Amniotic epithelial cell (primary cell): Measurements from ENCODE around the gene CRTC1.
"Not testable (repeated sequence)": the region's sequence is repeated elsewhere in the genome, so short reads cannot be mapped to it uniquely, and the experiment has no call there.

ENCODE experiments used
- DNase-seq: peaks from one replicate; pipeline ENCODE4 v3.0.0-alpha.2; 2010; ENCODE audit warnings: low read depth

CRTC1 gene

DNA sequence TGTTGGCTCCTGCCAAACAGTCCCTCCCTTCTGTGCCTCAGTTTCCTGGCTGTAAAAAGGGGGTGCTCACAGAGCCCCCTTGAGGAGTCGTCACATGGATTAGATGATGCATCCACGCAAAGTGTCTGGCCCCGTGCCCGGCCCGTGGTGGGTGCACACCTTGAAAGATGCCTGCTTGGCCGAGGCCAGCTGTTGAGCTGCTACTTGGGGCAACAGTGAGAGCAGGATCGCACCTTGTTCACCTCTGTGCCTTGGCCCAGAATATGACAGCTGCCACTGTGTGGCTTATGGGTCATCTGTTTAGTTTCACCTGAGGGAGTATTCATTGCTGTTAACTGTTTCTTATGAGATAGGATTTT lies 17.7 kb downstream of the CRTC1 start:
- DNase-seq = no peak

DNA sequence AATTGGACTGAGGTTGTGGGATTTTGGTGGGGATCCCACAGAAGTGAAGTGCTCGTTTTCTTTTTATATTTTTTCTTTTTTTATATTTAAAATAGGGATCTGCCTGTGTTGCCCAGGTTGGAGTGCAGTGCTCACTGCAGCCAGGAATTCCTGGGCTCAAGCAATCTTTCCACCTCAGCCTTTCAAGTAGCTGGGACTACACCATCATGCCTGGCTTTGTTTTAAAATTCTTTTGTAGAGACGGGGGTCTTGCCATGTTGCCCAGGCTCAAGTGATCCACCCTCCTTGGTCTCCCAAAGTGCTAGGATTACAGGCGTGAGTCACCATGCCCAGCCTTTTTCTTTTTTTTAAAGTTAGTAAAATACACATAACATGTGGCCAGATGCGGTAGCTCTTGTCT lies 20.6 kb downstream of the CRTC1 start:
- DNase-seq = no peak

DNA sequence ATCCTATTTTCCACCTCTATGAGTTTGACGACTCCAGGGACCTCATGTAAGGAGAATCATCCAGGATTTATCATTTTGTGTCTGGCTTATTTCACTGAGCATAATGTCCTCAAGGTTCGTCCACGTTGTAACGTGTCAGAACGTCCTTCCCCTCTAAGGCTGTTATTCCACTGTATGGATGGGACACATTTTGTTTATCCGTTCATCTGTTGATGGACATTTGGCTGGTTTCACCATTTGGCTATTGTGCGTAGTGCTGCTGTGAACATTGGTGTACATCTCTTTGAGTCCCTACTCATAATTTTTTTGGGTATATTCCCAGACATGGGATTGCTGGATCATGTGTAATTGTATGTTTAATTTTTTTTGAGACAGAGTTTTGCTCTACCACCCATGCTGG lies 21.5 kb downstream of the CRTC1 start:
- DNase-seq = no peak

DNA sequence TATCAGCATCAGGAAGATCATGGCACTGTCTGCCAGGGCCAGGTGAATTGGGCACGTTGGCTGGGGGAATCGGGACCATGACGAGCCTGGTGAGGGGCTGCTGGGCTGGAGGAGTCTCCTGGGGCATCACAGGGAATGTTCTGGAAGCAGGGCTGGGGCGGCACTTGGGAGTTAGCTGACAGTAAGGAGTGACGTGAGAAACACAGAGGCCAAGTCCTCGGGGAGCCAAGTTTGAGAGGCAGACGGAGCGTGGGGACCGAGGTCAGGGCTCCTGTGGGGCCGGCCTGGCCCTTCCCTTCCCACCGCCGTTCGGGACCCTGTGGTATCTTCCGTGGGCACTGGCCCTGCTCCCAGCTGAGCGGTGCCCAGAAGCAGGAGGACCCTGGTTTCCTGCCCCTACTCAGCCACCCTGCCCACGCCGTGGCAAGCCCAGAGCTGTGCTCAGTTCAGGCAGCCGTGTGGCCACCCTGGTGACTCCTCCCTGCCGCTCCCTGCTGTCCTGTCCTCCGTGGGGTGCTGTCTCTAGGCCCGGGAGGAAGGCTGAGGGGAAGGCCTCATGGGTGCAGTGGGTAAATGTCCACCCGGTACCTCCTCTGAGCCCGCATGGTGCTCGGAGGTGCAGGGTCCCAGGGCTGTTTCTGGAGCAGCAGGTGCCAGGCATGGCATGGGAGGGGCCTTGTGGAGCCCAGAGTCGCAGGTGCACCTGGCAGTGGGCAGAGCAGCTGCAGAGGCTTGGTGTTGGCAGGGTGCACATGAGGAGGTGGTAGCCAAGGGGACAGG lies 25.2 kb downstream of the CRTC1 start:
- DNase-seq = no peak

DNA sequence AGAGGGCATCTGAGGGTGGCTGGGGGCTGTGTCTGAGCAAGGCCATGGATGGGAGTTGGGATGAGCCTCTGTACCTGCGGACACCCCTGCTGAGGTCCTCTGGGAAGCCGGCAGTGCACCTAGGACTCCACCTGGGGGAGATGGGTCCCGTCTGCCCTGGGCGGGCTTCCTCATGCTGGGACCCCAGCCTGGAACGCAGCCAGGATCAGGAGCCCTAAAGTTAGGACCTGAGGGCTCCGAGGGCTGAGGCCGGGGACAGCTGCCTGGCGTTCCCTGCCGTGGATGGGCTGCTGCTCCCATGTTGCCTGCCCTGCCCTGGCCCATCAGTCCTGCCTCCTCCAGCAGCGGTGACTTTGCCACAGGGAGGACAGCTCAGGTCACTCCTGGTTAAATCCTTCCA lies 26.1 kb downstream of the CRTC1 start:
- no peak for DNase-seq

DNA sequence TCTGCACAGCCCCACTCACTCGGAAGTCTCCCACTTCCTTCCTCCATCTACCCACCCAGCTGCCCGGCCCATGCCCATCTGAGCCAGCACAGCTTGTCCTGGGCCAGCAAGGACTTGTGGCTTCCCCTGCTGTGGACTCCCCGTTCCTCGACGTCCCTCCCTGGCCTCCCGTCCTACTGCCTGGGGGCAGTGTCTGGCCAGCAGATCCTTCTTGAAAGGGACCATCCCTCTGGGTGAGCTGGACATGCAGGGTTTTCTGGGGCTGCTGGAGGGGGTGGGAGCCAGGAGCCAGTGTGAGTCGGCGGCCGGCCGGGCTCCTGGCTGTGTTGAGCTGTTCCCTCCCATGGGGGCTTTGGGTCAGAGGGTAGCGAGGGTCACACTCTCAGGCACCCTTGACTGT lies 26.7 kb downstream of the CRTC1 start:
- no peak for DNase-seq

DNA sequence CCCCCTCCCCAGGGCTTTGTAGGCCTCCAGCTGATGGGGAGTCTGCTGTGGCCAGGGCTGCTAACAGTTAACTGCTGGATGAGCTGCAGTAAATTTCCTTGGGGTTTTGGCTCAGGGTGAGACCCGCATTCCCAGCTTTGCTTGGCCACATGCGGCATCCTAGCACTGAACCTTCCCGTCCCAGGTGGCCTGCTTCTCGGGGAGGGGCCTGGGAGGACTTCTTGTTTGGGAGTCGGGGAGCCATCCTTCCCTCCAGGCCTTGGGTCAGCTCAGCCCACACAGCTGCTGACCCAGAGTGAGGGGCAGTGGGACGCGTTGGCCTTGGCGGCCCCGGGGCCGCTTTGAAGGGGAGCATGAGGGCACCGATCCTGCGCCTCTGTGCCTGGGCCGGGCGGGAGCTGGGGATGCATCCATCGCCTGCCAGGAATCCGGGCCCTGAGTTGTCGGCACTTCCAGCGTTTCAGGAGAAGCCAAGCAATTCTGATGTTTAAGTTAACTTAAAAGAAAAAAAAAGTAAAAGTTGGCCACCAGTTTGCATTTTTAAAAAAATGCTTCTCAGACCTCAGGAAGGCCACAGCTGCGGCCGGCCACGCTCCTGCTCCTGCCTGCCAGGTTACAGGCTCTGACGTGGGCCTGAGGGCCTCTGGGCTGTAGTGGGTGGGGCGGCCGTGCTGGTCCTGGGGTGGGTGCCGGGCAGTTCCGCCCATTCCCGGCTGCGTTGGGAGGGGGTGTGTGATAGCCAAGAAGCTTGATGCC lies 27.7 kb downstream of the CRTC1 start:
- no peak for DNase-seq

DNA sequence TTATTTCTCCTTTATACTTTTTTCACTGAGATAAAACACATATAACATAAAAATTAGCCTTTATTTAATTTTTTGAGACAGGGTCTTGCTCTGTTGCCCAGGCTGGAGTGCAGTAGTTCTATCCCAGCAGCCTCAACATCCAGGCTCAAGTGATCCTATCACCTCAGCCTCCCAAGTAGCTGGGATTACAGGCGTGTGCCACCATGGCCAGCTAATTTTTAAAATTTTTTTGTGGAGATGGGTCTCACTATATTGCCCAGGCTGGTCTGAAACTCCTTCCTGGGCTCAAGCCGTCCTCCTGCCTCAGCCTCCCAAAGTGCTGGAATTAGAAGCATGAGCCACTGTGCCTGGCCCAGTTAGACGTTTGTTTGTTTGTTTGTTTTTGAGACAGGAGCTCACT lies 28.4 kb downstream of the CRTC1 start:
- no peak for DNase-seq

DNA sequence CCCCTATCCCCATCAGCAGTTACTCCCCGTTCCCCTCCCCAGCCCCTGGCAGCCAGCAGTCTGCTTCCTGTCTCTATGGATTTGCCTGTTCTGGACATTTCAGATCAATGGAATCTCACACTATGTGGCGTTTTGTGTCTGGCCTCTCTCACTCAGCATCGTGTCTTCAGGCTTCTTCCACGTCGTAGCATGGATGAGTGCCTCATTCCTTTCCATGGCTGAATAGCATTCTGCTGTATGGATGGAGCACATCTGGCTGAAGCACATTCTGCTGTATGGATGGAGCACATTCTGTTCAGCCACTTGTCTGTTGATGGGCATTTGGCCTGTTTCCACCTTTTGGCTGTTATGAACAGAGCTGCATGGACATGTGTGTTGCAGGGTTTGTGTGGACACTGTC lies 29.5 kb downstream of the CRTC1 start:
- DNase-seq = no peak

DNA sequence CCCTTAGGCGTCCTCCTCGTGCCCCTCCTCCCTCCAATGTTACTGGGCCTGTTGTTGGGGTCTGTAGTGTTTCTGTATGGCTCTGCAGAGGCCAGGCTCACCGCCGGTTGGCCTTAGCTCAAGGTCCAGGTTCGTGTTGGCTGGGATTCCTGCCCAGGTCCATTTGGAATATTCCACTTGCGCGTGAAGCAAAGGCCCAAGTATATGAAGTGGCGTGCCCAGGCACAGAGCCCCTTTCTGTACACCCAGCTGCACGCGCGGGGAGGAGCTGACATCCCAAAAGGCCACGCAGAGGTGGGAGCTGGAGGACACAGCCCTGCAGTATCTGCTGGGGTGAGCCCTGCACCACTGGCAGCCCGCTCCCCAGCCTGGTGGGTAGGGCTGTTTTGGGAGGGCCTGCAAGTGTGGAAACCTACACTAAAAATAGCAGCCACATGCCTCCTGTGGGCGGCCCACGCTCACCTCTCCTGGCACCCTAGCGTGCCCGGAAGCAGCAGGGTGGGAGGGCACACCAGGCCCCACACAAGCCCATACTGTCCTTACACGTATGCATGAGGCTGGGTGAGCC lies 30.2 kb downstream of the CRTC1 start:
- no peak for DNase-seq

DNA sequence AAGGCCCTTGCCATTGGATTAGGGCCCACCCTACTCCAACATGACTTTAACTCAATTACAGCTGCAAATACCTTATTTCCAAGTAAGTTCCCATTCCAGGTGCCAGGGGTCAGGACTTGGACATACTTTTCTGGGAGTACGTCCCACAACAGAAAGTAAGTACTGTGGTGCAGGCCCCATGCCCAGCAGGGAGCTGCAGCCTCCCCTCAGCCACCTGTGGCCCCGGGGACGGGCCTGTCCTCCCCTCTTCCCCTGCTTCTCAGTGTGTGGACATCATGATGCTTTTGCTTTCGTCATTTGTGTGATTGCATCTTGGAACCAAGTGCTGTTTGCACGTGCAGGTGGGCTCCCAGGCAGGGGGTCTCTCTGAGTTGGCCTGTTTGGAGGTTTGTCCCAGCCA lies 31.9 kb downstream of the CRTC1 start:
- DNase-seq = no peak

DNA sequence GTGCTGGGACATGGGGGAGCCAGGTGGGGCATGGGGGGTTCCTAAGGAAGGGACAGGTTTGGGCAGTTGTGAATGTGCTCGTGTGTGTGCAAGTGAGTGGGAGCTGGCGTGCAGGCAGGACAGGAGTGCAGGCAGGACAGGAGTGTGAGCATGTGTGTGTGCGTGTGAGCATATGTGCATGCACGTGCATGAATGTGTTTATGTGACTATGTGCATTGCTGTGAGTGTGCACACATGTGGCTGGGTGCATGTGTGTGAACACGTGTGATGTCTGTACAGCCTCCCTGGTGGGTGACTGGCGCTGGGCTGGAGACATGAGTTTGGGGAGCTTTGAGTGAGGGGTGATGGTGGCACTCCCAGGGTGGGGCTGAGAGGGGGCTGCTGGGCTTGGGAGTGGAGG lies 33.4 kb downstream of the CRTC1 start:
- no peak for DNase-seq

DNA sequence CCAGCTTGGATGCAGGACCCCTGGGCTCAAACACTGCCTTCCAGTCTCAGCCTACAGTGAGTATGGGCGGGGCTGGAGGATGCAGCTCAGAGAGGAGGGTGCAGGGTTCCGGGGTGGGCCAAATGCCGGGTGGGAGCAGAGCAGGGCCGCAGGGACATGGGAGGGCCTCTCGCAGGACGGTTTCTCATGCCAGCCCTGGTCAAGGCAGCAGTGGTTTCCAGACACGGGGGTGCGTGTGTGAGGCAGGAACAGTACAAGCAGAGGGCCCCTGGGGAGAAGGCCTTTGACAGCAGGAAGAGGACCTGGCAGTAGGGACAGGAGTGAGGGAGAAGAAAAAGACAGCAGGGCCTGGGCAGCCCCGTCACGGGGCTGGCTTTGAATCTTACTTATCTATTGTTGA lies 34.1 kb downstream of the CRTC1 start:
- no peak for DNase-seq

DNA sequence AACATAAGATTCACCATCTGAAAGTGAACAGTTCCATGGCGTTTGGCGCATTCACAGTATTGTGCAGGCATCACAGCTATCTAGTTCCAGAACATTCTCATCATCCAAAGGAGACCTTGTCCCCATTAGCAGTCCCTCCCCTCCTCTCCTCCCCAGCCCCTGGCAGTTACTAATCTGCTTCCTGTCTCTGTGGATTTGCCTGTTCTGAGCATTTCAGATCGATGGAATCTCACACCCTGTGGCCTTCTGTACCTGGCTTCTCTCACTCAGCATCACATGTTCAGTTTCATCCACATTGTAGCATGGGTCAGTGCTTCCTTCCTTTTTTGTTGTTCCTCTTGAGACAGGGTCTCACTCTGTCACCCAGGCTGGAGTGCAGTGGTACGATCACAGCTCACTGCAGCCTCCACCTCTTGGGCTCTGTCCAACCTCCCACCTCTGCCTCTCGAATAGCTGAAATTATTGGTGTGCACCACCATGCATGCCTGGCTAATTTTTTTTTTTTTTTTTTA lies 34.6 kb downstream of the CRTC1 start:
- DNase-seq = no peak

DNA sequence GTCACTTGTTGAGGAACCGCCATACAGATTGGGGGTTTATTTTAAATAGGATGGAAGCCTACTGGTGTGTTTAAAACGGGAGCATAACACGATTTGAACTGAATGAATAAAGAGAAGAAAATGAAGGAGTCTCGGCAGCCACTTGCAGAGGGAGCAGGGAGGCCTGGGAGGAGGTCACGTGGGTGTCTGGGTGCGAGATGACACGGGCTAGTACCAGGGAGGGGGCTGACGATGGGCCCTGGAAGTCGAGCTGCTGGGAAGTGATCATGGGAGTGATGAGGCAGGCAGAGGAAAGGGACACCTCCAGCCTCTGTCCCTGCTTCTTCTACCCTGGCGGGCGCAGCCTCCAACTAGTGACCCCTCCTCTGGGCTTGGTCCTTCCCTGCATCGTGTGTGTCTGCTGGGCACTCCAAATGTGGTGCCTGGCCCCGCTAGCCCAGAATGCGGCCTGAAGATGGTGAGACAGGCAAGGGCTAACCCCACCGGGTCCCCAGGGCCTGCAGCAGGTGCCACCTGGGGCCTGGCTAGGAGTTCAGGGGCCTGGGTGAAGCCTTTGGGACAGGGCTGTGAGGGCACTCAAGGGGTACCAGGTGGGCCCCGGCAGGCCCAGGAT lies 35.5 kb downstream of the CRTC1 start:
- no peak for DNase-seq

DNA sequence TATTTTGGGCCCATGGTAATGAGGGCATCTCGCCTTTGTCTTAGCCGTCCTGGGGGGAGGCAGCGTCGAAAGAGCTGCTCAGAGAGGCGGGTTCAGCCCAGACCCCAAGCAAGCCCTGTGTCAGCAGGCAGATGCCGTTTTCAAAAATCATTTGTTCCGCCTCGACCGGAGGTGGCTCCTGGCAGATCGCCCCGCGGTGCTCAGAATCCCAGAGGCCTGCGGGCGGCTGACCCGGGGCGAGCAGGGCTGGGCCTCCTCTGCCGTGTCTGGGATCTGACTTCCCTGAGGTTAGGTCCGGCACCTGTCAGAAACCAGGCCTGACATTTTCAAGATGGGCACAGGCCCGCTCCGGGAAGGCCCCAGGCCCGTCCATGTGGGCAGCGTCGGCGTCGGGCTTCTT lies 36.1 kb downstream of the CRTC1 start:
- DNase-seq = no peak

DNA sequence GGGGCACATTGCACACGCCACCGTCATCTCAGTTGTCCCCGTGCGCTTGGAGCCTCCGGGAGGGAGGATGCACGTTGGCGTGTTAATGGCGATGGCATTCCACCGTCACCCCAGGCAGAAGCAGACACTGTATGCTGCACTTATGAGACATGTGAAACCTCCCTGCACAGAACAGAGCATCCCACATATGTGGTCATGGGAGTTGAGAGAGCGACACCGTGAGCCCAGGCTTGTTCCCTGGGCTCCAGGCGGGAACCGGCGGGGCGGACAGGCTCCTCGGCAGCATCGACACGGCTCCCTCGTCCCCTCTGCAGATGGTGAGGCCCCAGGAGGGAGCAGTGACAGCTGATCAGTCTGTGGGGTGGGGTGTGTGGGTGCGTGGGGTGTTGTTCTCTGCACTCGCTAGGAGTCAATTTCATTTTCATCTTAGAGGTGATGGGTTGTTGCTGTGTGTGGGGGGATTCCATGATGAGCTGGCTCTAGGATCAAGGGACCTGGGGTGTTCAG lies 40.4 kb downstream of the CRTC1 start:
- no peak for DNase-seq

DNA sequence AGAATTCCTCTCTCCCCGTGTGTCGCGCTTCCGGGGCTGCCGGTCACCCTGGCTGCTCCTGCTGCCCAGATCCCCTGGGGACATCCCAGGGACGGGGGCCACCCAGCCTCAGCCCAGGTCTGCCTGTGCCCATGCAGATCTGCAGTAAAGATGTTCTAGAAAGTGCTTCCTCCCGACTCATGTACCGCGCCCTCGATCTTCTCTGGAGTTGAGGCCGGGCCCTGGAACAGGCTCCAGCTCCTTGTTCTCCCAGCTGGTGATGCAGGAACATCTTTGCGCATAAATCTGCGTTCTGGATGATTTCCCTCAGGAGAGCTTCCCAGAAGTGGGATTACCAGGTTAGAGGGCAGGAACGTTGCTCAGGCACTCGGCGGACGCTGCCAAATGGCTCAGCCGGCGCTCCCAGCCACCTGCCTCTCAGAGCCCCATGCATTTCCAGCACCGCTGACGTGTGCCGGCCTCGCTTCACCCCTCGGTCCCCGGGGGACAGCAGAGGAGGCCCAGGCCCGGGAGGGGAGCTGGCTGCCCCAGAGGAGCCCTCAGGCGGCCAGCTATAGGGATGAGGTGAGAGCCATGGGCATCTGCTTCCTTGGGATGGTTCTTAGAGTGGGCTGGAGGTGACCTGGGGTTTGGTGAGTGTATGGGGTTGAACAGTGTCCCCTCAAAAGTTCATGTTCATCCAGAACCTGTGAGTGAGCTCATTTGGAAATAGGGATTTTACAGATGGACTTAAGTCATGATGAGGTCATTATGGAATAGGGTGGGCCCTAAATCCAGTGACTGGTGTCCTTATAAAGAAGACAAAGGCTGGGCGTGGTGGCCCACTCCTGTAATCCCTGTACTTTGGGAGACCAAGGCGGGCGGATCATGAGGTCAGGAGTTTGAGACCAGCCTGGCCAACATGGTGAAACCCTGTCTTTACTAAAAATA lies 42.6 kb downstream of the CRTC1 start:
- DNase-seq = no peak

DNA sequence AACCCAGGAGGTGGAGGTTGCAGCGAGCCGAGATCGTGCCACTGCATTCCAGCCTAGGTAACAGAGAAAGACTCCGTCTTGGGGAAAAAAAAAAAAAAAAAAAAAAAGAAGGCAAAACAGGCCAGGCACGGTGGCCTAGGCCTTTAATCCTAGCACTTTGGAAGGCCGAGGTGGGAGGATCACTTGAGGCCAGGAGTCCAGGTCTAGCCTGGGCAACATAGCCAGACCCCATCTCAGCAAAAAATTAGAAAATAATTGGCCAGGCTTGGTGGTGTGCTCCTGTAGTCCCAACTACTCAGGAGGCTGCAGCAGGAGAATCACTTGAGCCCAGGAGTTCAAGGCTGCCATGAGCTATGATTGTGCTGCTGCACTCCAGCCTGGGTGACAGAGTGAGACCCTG lies 43.4 kb downstream of the CRTC1 start:
- no peak for DNase-seq

DNA sequence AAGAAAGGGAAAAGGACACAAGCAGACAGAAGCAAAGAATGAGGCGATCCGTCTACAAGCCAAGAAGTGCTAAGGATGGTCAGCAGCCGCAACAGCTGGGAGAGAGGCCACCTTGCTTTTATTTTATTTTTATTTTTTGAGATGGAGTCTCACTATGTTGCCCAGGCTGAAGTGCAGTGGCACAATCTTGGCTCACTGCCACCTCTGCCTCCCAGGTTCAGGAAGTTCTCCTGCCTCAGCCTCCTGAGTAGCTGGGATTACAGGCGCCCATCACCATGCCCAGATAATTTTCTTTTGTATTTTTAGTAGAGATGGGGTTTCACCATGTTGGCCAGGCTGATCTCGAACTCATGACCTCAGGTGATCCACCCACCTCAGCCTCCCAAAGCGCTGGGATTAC lies 44.1 kb downstream of the CRTC1 start:
- DNase-seq = not testable (repeated sequence)

DNA sequence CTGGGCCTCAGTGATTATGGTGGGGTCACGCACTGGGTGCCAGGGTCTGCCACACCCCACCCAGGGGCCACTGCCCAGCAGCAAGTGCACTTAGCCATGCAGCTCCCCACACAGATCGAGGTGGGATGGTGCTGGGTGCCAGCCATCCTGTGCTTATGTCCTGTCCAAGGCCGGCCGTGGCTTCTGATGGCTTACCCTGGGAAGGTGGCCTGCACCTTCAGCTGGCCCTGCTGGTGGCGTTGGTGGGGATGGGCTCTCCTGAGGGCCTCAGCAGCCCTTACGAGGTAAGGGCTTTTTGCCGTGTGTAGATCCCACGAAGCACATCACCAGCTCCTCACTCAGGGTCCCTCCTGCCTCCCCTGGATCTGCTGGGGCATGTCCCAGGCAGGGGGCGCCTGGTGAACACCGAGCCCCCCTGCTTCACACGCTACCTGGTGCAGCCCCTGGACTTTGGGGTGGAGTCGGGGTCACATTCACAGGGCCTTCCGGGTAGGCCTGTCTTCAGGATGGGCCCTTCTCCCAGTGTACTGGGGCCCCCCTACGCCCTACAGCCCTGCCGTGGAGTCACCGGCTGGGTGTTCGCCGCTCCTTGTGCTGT lies 46.6 kb downstream of the CRTC1 start:
- no peak for DNase-seq
